Heart right ventricle (tissue), 16 donors: ENCODE data around the gene DLEC1. TPM values are rescaled to one million over a fixed set of nuclear protein-coding genes. Genes with fewer than 3 reads are reported as not detected.

ENCODE experiments used
- ATAC-seq, 8 donors: fragments of 200-7000 bp; cut with Tn5 transposase; one replicate each; pipeline ENCODE4 v1.9.1; 2020; ENCODE audit warnings: mild to moderate bottlenecking in 8 of 8, moderate library complexity in 8 of 8, moderate number of reproducible peaks in 1 of 8
- DNase-seq, 2 donors: peaks; one replicate each; pipeline ENCODE4 v3.0.0-alpha.2; 2020
- H3K27ac ChIP-seq, 10 donors: fragments of 200-600 bp; sonication (generic) in 2 of 10; one replicate each; pipeline versions ENCODE4 v1.5.0 to v1.8.0; 2020 to 2022; ENCODE audit warnings: mild to moderate bottlenecking in 3 of 10
- H3K27me3 ChIP-seq, 7 donors: fragments of 200-600 bp; one replicate each; pipeline ENCODE4 v1.8.0; 2021 to 2022; ENCODE audit warnings: mild to moderate bottlenecking in 2 of 7
- H3K36me3 ChIP-seq, 9 donors: fragments of 200-600 bp; sonication (generic) in 1 of 9; one replicate each; pipeline versions ENCODE4 v1.5.0 to v1.8.0; 2020 to 2022; ENCODE audit warnings: mild to moderate bottlenecking in 2 of 9
- H3K4me1 ChIP-seq, 9 donors: fragments of 200-600 bp; sonication (generic) in 1 of 9; one replicate each; pipeline versions ENCODE4 v1.5.0 to v1.8.0; 2020 to 2022; ENCODE audit warnings: mild to moderate bottlenecking in 4 of 9
- H3K4me3 ChIP-seq, 10 donors: fragments of 200-600 bp; sonication (generic) in 2 of 10; one replicate each; pipeline versions ENCODE4 v1.5.0 to v1.8.0; 2020 to 2022; ENCODE audit warnings: mild to moderate bottlenecking in 7 of 10, moderate library complexity in 2 of 10
- H3K9me3 ChIP-seq, 11 donors: fragments of 200-600 bp in 10 of 11; sonication (generic) in 2 of 11; one replicate each; pipeline versions ENCODE4 v1.5.0 to v1.8.0; 2013 to 2022; ENCODE audit warnings: mild to moderate bottlenecking in 2 of 11, control low read depth in 1 of 11, moderate library complexity in 1 of 11
- WGBS, 2 donors: extraction: QIAGEN DNeasy Blood & Tissue Kit; methylation state at CpG; one replicate each; pipeline ENCODE4 v1.1.7; 2013; ENCODE audit warnings: inconsistent platforms in 1 of 2; 5-methylcytosine and 5-hydroxymethylcytosine counted together
- intact Hi-C, 10 donors: fragments of 100-400 bp; cut with DNase I; formaldehyde crosslinking; loops; one replicate each; pipeline versions ENCODE4 v1.11.1 to v1.14.2; 2022
- polyA plus RNA-seq, 2 donors: library from polyadenylated mRNA; stranded (reverse); fragments of 200-250 nt; gene quantifications; one replicate each; pipeline ENCODE4 v1.2.3, GENCODE V29; 2013
- total RNA-seq, 10 donors: library from RNA; stranded (reverse); fragmentation: NEBNext Ultra II Directional in 3 of 10; extraction: Animal tissue kit (Norgen Biotek cat#: 25700) in 3 of 10; gene quantifications; one replicate each; pipeline versions ENCODE4 v1.2.1 to v1.2.4, GENCODE V29; 2021 to 2023
- TF ChIP-seq, protein P1 (sequence below), 9 donors: fragments of 200-600 bp; sonication (generic) in 2 of 9; IDR thresholded peaks; one replicate each; pipeline versions ENCODE4 v1.5.0 to v1.8.0; 2021 to 2022; ENCODE audit warnings: antibody characterized with exemption in 9 of 9, mild to moderate bottlenecking in 5 of 9, moderate library complexity in 1 of 9
- donor health status: Arrhythmogenic right ventricular cardiomyopathy.
- donor health status: ischemic (EF 13 %, LVEDD 7.1; RV severe dilation, severe dysfunction).
- donor health status: healthy with polysubstance abuse.
- donor health status: DM: no; HTN: yes; CAD: no.
- donor health status: DM: no; HTN: no; CAD: no.
- donor health status: ischemic (EF 25% LVEDD 6.9; RV normal size, moderate dysfunction).
- donor health status: ischemic (EF 25% LVEDD 5.7; RV mildly dilated, moderate dysfunction).
- donor health status: healthy.
- donor health status: DM: yes; HTN: yes; CAD: no.
- donor health status: Ischemic cardiomyopathy.
- donor health status: ischemic (EF 35%, LVEDD 5.7; RV mildly dilated, moderate dysfunction).
- donor health status: nonischemic (EF 11% LVEDD 7.7; RV severe dilation, severe dysfunction).
- donor health status: DM: yes; HTN: yes; CAD: no.
- donor health status: PGD.
- donor health status: ischemic (EF 29% LVEDD 5.4; RV normal size, mild dysfunction).
- donor health status: nonischemic (EF 23%, LVEDD 6.1; RV moderate dilation, normal function).

DLEC1 gene
- total and polyA plus RNA-seq, 12 donors: 0.09 to 0.66 (median 0.30) TPM; not detected in 4

DNA sequence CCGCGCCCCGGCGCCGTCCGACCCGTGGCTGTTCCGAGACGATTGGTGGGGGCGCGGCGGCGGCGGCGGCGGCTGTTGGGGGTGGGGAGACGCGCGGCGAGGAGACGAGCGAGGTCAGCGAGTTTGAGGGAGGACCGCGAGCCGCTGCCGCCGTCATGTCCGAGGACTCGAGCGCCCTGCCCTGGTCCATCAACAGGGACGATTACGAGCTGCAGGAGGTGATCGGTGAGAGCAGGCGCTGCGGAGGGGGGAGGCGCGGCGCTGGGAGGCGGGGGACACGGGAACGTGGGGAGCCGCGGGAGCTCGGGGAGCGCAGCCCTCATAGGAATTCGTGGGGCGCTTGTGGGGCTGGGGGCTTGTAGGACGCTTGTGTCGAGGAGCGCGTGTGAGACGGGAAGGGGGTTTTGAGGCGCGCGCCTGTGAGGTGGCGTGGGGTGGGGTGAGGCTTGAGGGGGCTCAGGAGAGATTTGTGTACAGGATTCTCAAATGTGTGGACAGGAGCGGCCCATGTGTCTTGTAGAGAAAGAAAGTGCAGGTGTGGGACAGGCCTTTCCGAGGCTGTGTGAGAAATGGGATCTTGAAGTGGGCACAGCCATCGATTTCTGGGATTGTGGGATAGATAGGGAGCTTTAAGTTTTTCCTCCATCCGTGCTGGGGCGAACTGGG is 126.8 kb downstream of the DLEC1 start:
- 1% methylated on average over 51 to 62 of the region's 62 CpGs for WGBS, 2 donors
- Histone ChIP-seq H3K4me1 (peaks cover 3 to 43% (median 26%) of the 10 kb centered on the region in 9 donors), H3K9me3 (no peaks in the 10 kb centered on the region), H3K4me3 (peak overlapping the region; percentile 88 to 99 (median 95)), H3K27ac (peak overlapping the region; percentile 92 to 99 (median 98)), H3K27me3 (no peaks in the 10 kb centered on the region), H3K36me3 (no peaks in the 10 kb centered on the region)
- peak in 1 of 2 donors; percentile 65 for DNase-seq
- TF ChIP-seq, protein P1, sequence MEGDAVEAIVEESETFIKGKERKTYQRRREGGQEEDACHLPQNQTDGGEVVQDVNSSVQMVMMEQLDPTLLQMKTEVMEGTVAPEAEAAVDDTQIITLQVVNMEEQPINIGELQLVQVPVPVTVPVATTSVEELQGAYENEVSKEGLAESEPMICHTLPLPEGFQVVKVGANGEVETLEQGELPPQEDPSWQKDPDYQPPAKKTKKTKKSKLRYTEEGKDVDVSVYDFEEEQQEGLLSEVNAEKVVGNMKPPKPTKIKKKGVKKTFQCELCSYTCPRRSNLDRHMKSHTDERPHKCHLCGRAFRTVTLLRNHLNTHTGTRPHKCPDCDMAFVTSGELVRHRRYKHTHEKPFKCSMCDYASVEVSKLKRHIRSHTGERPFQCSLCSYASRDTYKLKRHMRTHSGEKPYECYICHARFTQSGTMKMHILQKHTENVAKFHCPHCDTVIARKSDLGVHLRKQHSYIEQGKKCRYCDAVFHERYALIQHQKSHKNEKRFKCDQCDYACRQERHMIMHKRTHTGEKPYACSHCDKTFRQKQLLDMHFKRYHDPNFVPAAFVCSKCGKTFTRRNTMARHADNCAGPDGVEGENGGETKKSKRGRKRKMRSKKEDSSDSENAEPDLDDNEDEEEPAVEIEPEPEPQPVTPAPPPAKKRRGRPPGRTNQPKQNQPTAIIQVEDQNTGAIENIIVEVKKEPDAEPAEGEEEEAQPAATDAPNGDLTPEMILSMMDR (IDR thresholded peaks at IDR 0.05): no peak
- intact Hi-C loops: loop anchor here in 6 of 10 donors (1.0 to 10.0 kb wide), 4 partner anchors 27 to 59 kb away; partner anchors contain the start of genes ACAA1 (in 5 of the 6) and MYD88 (in 1 of the 6)
- peak in 6 of 8 donors; percentile 4 to 55 (median 10) for ATAC-seq

DNA sequence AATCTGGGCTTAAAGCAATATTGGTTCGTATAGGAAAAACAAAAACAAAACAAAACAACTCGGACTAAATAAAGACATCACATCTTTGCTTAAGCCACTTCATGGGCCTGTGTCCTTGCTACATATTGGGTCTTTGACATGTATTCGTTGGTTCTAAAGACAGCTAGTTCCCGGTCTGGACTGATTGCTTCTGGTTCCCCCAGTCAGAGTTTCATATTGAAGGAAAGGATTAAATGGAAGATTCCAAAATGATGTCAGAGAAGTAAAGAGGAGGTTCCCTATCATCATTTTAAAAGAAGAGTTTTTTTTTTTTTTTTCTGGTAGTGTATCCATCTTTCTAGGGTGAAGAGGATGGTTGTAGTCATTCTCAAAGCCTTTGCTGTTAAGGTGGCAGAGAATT is 128.6 kb downstream of the DLEC1 start:
- WGBS, 2 donors: 88 to 90% methylated on average over 4 of the region's 4 CpGs
- no peaks in the 10 kb centered on the region for H3K9me3 ChIP-seq
- no peaks in the 10 kb centered on the region for H3K36me3 ChIP-seq
- ATAC-seq (no peak), DNase-seq (no peak)
- H3K27me3 ChIP-seq: no peaks in the 10 kb centered on the region
- intact Hi-C loops: loop anchor here in 1 of 10 donors (10.0 kb wide), 1 partner anchor 57 kb away; no protein-coding TSS in a partner anchor
- TF ChIP-seq, protein P1 (IDR thresholded peaks at IDR 0.05): no peak
- no peak overlapping the region for H3K4me3 ChIP-seq
- H3K4me1 ChIP-seq: peaks cover 3 to 50% (median 26%) of the 10 kb centered on the region in 9 donors
- no peak overlapping the region for H3K27ac ChIP-seq

- intact Hi-C loops: loop anchor here in 1 of 10 donors (10.0 kb wide), 1 partner anchor 56 kb away; no protein-coding TSS in a partner anchor
- Histone ChIP-seq H3K27me3 (no peaks in the 10 kb centered on the region), H3K4me3 (no peak overlapping the region), H3K27ac (no peak overlapping the region), H3K9me3 (no peaks in the 10 kb centered on the region), H3K36me3 (no peaks in the 10 kb centered on the region), H3K4me1 (peaks cover 3 to 58% (median 26%) of the 10 kb centered on the region in 9 donors)
- 94 to 98% methylated on average over 4 of the region's 4 CpGs for WGBS, 2 donors
- TF ChIP-seq, protein P1 (IDR thresholded peaks at IDR 0.05): no peak
- ATAC-seq: no peak
- no peak for DNase-seq
These were observed 129.4 kb downstream of the DLEC1 start for GRCh38 chr3:38168151-38169026.

DNA sequence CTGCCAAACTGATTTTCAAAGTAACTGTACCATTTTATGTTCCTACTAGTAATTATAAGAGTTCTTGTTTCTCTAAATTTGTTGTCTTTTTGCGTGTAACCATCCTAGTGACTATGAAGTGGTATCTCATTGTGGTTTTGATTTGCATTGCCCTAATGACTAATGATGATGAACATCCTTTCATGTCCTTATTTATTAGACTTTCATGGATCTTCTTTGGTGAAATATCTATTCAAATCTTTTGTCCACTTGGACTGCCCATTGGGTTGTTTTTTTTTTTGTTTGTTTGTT is 130.0 kb downstream of the DLEC1 start:
- peaks cover 3 to 63% (median 25%) of the 10 kb centered on the region in 9 donors for H3K4me1 ChIP-seq
- DNase-seq: no peak
- H3K9me3 ChIP-seq: no peaks in the 10 kb centered on the region
- no peak for ATAC-seq
- H3K4me3 ChIP-seq: no peak overlapping the region
- H3K27me3 ChIP-seq: no peaks in the 10 kb centered on the region
- WGBS, 2 donors: 90 to 91% methylated on average over 1 of the region's 1 CpG
- intact Hi-C loops: loop anchor here in 1 of 10 donors (10.0 kb wide), 1 partner anchor 56 kb away; no protein-coding TSS in a partner anchor
- TF ChIP-seq, protein P1 (IDR thresholded peaks at IDR 0.05): no peak
- no peaks in the 10 kb centered on the region for H3K36me3 ChIP-seq
- no peak overlapping the region for H3K27ac ChIP-seq
